EL (cell line): ENCODE data around the gene PAX5.
"Not testable (repeated sequence)": the region's sequence is repeated elsewhere in the genome, so short reads cannot be mapped to it uniquely, and the experiment has no call there.

Source experiments
- DNase-seq: peaks from one replicate; pipeline ENCODE4 v3.0.0-alpha.2; 2016

PAX5 gene

GRCh38 chr9:36873247-36873875 lies 160.7 kb downstream of the PAX5 start:
- peak; percentile 52 for DNase-seq

DNA sequence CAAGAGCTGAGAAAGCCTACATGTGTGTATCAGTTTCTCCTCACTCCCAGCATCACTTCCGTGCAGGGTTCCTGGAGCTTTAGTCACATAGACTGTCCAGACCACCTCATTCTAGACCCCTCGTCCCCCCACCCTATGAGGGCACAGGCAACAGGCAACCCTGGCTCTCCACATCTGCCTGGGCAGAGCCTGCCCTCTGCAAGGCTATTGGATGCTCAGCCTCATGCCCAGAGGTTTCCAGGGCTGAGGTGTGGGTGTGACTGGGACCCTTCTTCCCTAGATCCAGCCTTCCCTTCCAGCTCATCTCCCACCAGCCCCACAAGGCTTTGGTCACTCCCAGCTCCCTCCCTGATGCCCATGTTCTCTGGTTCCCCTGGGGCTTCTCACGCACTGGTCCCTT lies 161.4 kb downstream of the PAX5 start:
- DNase-seq = no peak

GRCh38 chr9:36871606-36872005 lies 162.5 kb downstream of the PAX5 start:
- DNase-seq = no peak

DNA sequence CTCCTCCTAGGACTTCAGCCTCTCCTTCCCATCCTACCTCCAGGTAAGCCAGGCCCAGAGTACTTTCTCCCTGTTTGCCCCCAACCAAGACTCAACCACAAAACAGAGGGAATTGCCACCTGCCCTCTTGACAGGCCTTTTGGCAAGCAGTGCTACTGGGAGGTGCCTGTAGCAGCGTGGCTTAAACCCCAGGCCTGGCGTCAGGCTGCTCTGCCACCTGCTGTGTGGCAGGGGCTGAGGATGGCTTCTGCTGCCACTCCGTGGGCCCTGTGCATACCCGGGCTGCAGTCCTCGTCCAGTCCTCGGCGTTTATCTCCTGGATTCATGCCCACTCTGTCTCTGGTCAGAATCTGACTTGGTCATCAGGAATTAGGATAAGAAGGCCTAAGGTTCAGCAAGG lies 163.1 kb downstream of the PAX5 start:
- no peak for DNase-seq

GRCh38 chr9:36869605-36870004 lies 164.5 kb downstream of the PAX5 start:
- DNase-seq = not testable (repeated sequence)

DNA sequence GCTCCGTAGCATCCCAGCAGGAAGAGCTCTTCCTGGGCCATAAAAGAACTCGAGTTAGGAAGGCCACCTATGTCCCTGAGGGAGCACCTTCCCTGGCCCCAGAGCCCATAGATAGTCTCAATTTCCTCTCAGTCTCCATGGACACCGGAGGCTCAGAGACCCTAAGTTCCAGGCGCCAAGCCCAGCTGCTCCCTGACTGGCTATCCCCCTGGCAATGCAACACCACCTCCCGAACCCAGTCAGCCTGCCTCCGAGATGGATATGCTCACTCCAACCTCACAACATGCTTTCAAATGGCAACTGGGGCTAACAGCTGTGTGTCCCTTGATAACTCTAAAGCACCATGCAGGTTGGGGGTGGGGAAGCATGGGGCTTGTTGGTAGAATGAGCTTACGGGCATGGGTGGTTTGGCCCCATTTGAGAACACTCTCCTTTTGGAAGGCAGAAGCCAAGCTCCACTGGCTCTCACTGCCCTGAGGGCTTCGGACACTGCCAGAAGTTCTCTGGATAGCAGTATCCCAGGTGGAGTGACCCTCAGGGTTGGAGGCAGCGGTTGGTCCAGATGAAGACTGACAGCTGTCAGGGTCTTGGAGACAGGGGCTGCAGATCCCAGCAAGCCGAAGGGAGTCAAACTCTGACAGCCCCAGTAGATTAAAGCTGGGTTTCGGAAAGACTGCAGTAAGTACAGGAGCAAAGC lies 165.3 kb downstream of the PAX5 start:
- no peak for DNase-seq

GRCh38 chr9:36867672-36868471 lies 166.2 kb downstream of the PAX5 start:
- DNase-seq = no peak

DNA sequence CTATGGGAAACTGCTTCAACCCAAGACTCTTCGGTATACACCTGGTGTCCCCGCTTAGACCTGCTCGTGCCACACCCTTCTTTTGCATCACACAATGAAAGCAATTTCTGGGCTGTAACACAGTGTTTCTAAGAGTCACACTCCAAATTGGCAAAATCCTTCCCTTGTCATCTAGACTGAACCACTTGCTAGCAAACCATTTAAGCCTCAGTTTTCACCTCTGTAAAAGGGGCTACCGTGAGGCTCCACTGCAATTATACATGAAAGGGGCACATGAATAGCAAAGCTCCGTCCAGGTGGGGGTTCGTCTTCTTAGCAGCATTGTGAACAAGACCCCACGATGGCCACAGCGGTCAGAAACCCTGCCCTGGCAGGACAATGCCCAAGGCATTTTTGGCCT lies 166.8 kb downstream of the PAX5 start:
- DNase-seq = no peak

DNA sequence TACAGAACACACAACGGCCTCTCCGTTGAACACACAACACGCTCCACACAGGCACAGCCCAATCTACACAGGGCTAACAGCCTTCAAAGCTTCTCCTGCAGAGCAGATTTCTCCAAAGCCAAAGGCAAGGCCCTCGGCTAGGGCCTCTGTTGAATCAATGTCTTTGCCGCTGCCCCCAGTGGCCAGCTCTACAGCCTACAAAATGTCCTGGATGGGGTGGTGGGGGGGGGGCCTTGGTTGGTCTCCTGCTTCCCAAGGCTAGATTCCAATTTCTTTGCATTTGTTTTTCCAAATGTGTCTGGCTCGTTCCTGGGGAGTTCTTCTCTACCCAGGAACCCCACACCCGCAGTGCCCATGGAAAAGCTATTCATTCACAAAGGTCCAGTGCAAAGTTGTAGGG lies 167.2 kb downstream of the PAX5 start:
- DNase-seq = no peak

DNA sequence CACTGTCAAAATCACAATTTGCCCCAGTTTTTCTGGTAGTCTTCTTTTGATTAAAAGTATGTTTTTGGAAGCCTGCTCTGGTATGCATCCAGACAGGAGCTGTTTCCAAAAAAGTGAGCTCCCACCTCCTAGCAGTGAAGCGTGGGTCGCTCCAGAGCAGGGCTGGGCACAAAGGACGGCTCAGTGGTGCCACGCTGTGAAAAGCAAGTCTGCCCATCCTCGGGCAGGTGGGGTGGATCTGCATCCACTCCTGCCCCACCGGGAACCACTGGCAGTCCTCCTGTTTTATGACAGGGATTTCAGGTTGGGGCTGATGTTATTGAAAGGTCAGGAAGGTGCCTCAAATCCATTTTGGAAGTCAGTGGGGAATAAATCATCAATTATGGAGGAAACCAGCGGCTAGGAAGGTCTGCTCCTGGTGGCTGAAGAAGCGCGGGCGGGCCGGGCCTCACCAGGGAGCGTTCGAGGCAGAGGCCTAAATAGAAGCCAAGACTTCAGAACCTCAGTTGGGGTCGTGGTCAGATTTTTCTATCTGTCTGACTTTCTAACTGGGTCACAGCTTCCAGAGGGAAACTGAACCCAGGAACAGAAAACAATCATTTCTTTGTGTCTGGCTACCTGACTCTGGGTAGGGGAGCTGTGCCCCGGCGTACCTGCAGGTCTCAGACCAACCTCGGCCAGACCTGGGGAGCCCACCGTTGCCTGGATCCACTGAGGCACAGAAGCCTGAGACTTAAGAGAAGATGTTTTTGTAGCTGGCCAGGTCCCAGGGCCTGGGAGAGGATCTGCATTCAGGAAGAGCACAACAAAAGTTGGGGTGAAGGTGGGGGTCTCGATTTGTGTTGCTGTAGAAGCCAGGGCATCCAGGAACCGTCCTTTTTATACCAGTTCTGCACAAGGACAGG lies 168.1 kb downstream of the PAX5 start:
- no peak for DNase-seq

- DNase-seq = no peak
Measured at GRCh38 chr9:36864491-36865410, 169.3 kb downstream of the PAX5 start.

DNA sequence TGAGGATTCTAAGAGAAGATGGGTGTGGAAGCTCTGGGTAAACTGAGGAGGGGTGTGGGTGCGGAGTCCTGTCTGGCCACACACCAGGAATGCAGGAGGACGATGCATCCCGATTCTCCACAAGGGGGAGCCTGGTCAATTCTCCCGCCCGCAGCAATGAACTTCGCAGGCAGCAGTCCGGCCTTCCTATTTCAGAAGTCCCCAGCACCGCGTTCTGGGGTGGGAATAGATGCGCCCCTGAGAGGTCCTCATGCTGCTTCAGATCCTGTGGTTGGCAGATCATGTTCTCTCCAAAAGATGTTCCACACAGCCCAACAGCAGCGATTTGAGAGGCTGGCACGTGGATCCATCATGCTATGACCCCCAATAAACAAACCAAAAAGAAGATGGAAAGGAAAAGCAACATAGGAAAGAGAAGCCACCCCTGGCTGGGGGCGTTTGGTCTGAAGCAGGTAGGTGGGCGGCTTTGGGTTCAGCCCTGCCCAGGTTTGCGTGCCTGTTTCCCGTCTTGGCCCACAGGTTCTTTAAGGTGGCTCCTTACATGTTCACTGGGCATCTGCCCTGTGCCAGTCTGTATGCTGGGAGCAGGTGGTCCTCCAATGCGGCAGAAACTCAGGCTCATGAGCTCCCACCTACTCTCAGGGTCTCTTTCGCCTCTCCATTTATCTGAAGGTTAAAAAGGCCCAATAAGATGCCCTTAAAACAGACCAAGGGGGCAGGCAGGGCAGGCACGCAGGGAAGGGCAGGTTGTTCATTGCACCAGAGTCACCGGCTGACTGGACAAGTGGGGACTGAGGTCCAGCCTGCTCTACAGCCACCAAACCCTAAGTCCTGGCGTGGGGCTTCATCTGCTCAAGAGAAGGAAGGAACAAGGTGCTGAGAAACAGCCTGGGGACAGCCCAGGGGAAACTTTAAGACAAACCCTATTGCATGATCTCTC lies 171.6 kb downstream of the PAX5 start:
- peak; percentile 44 for DNase-seq

- no peak for DNase-seq
Measured at GRCh38 chr9:36861528-36862205, 172.4 kb downstream of the PAX5 start.

DNA sequence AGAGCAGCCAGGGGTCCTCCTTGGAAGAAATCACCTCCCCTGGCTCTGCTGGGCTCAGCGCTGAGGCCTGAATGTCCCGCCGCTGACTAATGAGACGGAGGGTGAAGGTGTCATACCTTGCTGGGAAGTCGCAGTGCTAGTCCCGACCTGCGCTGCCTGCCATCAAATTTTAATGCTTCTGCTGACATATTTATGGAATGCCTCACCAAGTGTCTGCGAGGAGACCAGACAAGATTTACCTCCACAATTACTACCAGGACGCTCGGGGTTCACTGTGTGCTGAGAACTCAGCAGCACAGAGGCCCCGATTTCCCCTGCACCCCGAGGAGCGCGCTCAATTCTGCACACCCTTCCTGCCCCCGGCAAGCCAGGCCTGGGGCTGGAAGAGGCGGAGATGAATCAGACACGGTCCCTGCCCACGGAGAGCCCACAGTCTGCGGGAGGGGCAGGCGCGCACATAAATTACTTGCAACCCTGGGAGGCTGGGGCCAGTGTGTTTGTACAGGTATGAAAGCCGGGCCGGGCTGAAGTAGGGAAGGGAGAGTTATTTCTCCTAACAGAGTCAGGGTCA lies 175.2 kb downstream of the PAX5 start:
- no peak for DNase-seq

DNA sequence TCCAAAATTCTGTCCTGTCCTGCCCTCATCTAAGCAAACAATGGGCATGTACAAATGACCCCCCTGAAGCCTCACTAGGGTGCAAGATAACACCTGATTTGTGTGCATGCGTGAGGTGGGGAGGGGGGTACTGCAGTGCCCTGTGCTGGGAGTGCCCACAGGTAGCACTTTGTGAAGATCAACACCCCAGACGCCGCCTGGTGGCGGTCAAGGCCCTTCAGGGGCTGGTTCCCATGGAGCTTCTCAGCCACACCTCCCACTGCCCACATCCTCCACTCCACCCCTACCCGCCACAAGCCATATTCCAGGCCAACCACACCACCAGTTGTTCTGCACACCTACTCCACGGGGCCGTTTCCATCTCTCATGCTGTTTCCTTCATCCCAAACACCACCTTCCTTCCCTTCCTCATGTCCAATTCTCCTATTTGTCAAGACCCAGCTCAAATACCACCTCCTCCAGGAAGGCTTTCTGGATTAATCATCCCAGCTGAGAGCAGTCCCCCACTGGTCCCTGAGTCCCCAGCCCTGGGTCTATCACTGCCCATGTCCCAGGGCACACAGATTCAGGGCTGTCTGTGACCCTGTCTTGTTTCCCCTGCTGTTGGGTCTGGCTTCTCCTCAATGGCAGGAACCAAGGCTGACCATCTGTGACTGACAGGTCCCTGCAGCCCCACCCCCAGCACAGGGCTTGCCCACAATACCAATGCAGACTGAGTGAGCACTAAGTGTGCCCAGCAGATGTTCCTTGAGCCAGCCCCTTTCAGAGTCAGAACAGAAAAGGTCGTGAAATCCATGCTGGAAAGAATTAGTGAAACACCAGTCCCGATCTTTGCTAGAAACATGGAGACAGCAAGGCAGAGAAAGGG lies 178.4 kb downstream of the PAX5 start:
- DNase-seq = peak; percentile 11

DNA sequence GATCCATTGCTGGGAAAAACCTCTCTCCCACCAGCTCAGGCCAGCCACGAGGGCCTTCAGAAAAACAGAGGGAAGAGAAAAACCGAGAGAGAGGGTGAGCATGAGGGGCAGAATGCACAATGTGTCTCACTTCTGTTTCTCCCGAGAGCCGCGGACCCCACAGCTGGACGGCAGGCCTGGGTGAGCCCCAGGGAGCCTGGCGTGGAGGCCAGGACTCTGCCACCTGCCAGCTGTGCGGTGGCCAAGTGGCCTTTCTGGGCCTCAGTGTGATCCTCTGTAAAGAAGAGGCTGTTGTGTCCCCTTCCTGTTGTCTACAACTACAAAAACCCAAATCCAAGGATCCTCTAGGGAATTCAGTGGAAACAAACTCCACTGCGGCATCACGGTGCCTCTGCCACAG lies 179.3 kb downstream of the PAX5 start:
- no peak for DNase-seq

DNA sequence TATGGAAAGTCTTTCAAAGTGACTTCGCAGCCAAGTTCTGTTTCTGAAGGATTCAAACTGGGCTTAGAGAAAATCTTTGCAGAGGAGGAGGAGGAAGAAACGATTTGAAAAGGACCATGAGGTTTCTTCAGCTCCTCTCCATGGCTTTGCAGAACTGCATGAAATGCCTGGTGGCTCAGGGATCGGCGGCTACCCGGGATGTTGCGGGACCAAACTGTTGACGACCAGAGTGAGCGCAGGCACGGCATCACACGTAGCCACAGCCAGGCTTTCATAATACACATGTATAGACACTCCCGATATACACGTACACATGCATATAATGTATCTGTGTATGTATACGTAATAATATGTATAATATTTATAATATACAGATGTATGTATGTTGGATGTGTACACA lies 180.0 kb downstream of the PAX5 start:
- DNase-seq = no peak

DNA sequence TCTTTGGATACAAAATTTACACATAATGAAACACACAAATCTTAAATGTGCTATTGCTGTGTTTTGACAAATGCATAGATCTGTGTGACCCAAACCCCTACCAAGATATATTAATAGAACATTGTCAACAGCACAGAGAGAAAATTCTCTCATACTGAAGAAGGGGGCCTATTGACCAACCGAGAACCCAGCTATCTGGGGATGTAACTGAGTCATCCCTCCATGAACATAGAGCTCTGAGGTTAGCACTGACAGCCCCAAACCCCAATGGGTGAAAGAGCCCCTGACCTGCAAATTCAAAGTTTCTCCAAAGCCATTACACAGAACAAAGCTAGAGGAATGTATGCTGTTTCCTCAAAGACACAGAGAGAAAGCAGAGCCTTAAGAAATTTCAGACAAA lies 180.8 kb downstream of the PAX5 start:
- DNase-seq = no peak

- no peak for DNase-seq
Measured at GRCh38 chr9:36849943-36850342, 184.1 kb downstream of the PAX5 start.
